HL-60/S4 treated with phorbol 12-myristate 13-acetate at 8.2 ng/mL for 4 days and 3 days (cell line): ENCODE measurements around the gene UCKL1.
"Not testable (repeated sequence)": the region's sequence is repeated elsewhere in the genome, so short reads cannot be mapped to it uniquely, and the experiment has no call there.

Source experiments
- in situ Hi-C: fragments of 300-500 bp; cut with MboI; formaldehyde crosslinking; loops from 2 replicates; pipeline ENCODE4 v1.15.0; 2022; ENCODE audit warnings: low sequenced_read_pairs

UCKL1 gene

GRCh38 chr20:63926298-63926697 lies 29.9 kb downstream of the UCKL1 start:
- in situ Hi-C loops, result no loop called here

- in situ Hi-C loops, result no loop called here
Observed at GRCh38 chr20:63924241-63924640, 32.0 kb downstream of the UCKL1 start.

- in situ Hi-C loops, result no loop called here
Observed at GRCh38 chr20:63923651-63924050, 32.6 kb downstream of the UCKL1 start.

- in situ Hi-C loops, result no loop called here
Observed at GRCh38 chr20:63920226-63920625, 36.0 kb downstream of the UCKL1 start.

GRCh38 chr20:63919130-63919529 lies 37.1 kb downstream of the UCKL1 start:
- in situ Hi-C loops, result no loop called here

GRCh38 chr20:63917811-63918210 lies 38.4 kb downstream of the UCKL1 start:
- in situ Hi-C loops, result no loop called here

GRCh38 chr20:63916371-63916939 lies 39.8 kb downstream of the UCKL1 start:
- in situ Hi-C loops, result not testable (repeated sequence)

- in situ Hi-C loops, result no loop called here
Observed at GRCh38 chr20:63915471-63915870, 40.7 kb downstream of the UCKL1 start.

- in situ Hi-C loops, result no loop called here
Observed at GRCh38 chr20:63913768-63914167, 42.4 kb downstream of the UCKL1 start.

GRCh38 chr20:63911176-63911575 lies 45.0 kb downstream of the UCKL1 start:
- in situ Hi-C loops, result no loop called here

GRCh38 chr20:63908008-63908682 lies 48.1 kb downstream of the UCKL1 start:
- in situ Hi-C loops, result no loop called here

- in situ Hi-C loops, result no loop called here
Observed at GRCh38 chr20:63903796-63904561, 52.2 kb downstream of the UCKL1 start.

GRCh38 chr20:63900413-63900812 lies 55.8 kb downstream of the UCKL1 start:
- in situ Hi-C loops, result no loop called here

GRCh38 chr20:63898882-63899558 lies 57.2 kb downstream of the UCKL1 start:
- in situ Hi-C loops, result no loop called here

GRCh38 chr20:63897978-63898561 lies 58.1 kb downstream of the UCKL1 start:
- in situ Hi-C loops, result no loop called here

GRCh38 chr20:63896264-63897105 lies 59.7 kb downstream of the UCKL1 start:
- in situ Hi-C loops, result no loop called here

- in situ Hi-C loops, result no loop called here
Observed at GRCh38 chr20:63895952-63896263, 60.3 kb downstream of the UCKL1 start.

GRCh38 chr20:63895202-63895951 lies 60.8 kb downstream of the UCKL1 start:
- in situ Hi-C loops, result no loop called here

GRCh38 chr20:63894358-63895201 lies 61.6 kb downstream of the UCKL1 start, which contains the start of gene DNAJC5:
TSS of gene DNAJC5 (plus strand) at chr20:63895126. CDS start at chr20:63928346, 33,220 bp downstream.
- in situ Hi-C loops, result no loop called here
